ENCODE measurements around the gene CES2.
"Not testable (repeated sequence)": the region's sequence is repeated elsewhere in the genome, so short reads cannot be mapped to it uniquely, and the experiment has no call there.

CES2 gene

DNA sequence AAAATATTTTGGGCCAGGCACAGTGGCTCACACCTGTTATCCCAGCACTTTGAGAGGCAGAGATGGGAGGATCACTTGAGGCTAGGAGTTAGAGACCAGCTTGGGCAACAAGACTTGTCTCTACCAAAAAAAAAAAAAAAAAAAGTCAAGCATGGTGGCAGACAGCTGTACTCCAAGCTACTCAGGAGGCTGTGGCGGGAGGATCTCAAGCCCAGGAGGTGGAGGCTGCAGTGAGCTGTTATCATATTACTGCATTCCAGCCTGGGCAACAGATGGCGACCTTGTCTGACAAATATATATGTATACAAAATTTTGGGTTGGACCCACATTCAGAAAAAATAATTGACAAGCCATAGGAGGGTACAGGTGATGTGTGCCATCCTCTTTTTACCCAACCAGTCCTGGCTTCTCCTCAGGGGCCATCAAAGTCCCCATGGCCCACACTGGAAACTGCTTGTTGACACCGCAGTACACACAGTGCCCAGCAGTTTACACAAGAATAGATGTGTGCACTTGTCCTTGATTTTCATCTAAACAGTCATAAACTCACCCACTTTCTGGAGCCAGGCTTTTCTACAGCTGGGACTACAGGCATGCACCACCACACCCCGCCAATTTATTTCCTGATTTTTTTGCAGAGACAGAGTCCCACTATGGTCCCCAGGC, 1.7 kb downstream of the CES2 start:
- DNase-seq = no peak

DNA sequence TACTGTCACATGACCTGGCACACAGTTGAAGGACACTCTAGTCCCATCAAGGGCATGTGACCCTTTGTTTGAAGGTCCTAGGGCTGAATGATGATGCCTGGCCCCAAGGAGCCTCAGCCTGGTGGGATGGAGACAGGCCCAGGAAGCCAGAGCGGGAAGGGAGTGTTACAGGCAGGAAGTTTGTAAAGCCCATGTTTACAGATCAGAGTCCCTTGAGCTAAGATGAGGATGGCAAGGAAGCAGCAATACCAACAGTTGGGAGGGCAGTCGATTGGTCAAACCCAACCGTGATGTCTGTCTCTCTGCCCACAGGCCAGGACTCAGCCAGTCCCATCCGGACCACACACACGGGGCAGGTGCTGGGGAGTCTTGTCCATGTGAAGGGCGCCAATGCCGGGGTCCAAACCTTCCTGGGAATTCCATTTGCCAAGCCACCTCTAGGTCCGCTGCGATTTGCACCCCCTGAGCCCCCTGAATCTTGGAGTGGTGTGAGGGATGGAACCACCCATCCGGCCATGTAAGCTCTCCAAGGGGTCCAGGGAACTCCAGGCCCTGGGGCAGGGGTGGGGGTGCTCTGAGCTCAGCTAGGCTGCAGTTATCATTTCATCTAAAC, 2.5 kb downstream of the CES2 start:
- no peak for DNase-seq

DNA sequence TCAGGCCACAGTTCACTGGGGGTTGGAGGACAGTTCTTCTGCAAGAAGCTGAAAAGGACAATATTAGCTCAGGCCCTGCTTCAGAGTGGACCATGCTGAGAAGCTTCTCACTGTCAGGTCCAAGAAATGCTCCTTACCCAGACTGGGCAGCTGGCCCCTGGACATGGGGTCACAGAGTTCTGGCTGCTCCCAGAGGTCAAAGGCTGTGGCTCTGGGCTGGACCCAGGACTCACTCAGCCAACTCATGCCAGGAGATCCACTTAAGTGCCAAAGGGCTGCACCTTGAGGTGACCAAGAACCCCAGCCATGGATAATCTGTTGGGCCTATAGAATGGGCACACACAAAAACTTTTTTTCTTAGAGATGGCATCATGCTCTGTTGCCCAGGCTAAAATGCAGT, 4.0 kb downstream of the CES2 start:
- DNase-seq = no peak

DNA sequence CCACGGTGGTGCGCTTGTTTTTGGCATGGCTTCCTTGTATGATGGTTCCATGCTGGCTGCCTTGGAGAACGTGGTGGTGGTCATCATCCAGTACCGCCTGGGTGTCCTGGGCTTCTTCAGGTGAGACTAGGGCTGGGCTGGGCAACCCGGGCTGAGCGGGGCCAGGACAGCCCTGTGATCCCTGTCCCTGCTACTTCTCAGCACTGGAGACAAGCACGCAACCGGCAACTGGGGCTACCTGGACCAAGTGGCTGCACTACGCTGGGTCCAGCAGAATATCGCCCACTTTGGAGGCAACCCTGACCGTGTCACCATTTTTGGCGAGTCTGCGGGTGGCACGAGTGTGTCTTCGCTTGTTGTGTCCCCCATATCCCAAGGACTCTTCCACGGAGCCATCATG, 4.9 kb downstream of the CES2 start:
- DNase-seq = no peak

DNA sequence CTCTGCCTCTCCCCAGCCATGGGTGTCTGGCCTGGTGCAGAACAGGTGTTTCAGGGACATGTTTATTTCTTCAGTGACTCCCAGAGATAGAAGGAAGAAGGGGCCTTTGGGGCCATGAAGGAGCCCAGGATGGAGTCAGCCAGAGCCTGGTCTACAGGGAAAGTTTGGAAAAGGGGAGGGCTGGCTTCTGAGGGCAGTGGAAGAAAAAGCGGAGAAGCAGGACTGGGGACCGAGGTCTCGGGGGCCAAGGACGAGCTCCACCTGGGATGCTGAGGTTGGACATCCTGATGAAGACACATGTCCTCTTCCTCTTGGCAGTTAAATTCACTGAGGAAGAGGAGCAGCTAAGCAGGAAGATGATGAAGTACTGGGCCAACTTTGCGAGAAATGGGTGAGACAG, 7.7 kb downstream of the CES2 start:
- DNase-seq = no peak

DNA sequence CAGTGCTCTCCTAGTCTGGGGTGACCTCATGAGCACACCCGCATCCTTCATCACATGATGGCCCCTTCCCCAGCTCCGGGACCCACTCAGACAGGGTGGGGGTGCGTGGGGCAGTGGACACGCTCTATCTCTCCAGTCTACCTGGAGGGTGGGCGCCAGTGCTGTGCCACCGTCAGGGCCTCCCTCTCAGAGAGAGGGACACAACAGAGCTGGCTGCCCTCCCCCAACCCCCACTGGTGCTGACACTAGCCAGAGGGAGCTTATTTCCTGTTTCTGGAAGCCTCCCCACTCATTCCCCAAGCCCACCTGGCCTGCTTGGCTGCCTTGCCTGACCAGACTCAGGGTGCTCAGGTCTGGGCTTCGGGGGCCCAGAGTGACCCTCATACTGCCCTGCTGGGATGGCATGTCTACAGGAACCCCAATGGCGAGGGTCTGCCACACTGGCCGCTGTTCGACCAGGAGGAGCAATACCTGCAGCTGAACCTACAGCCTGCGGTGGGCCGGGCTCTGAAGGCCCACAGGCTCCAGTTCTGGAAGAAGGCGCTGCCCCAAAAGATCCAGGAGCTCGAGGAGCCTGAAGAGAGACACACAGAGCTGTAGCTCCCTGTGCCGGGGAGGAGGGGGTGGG, 8.2 kb downstream of the CES2 start:
- DNase-seq = no peak

DNA sequence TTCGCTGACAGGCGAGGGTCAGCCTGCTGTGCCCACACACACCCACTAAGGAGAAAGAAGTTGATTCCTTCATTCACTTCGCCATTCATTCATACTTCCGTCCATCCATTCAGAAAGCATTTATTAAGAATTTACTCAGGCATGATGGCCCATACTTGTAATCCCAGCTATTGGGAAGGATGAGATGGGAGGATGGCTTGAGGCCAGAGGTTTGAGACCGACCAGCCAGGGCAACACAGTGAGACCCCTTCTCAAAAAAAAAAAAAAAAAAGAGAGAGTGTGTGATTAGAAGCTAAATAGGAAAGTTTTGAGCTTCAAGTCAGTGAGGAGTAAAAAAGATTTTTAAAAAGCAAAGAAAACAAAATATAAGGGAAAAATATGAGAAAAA, 8.7 kb downstream of the CES2 start:
- no peak for DNase-seq

DNA sequence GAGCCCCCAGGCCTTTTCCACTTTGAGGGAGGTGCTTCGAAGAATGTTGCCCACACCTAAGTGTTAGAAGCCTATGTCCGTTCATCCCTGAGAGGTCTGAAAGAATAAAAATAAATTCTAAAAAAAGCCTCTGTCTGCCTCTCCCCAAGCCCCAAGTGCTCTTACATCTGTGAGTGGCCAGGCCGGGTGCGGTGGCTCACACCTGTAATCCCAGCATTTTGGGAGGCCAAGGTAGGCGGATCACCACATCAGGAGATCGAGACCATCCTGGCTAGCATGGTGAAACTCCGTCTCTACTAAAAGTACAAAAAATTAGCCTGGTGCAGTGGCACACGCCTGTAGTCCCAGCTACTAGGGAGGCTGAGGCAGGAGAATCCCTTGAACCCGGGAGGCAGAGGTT, 9.7 kb downstream of the CES2 start:
- not testable (repeated sequence) for DNase-seq

DNA sequence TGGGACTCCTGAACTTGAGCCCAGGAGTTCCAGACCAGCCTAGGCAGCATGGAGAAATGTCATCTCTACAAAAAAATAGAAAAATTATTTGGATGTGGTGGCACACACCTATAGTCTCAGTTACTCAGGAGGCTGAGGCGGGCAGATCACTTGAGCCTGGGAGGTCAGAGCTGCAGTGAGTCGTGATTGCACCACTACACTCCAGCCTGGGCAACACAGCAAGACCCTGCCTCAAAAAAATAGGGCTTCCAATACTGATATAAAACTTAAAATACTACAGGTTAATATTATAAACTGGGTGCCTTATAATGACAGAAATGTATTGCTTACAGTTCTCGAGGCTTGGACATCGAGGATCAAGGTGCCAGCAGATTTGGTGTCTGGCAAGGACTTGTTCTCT, 10.6 kb downstream of the CES2 start:
- no peak for DNase-seq

DNA sequence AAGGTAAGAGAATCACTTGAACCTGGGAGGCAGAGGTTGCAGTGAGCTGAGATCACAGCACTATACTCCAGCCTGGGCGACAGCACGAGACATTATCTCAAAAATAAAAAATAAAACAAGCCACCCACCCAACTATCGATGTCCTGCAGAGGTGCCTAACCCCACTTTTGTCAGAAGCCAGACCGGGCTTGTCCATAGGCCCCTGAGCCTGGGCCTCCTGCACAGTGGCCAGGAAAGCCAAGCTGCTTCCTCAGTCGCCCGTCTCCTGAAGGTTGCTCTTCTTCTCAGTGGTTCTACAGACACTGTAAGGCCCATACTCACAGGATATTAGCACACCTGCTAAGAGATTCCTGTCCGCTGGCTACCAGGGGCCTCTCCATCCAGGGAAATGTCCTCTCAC, 11.2 kb downstream of the CES2 start:
- DNase-seq = no peak

DNA sequence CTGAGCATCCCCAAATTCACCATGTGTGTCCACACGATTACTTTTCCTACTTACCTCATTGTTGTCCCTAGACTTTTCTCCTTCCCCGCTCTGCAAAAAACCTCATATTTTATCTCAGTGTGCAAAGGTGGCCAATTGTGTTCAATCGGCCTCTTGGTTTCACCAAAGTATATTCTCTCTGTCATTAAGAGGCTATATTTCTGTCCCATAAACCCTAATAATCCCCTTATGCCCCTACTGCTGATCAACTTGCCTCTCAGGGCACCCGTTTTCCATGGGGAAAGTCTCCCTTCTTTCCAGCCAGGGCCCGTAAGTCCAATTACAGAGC, 11.6 kb downstream of the CES2 start:
- DNase-seq = no peak

DNA sequence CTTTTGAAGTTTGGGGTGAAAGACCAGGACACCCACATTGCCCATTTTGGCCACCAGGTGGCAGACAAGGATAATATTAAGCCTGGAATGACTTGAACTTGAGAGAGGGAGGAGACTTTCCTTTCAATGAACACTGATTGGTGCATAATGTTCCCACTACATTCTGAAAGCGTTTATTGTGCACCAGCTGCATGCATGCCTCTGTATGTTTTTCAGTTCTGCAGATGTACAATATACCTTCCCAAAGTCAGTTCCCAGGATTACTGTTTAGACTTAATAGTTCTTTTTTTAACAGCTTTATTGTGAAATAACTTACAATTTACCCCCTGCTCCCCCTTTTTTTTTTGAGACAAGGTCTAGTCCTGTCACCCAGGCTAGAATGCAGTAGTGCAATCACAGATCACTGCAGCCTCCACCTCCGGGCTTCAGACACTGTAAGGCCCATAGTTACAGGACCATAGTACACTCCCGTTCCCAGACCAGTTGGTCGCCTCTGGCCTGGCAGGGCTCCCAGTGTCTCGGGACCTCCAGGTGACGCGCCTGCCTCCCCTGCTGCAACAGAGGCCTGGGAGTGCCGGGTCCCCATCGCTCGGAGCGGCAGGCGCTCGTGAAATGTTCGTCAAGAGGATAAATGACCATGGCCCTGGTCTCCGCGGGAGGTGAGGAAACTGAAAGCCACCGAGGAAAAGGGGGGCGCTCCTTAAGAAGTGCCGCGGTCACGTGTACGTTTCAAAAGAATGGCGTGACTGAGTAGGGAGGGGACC, 12.2 kb downstream of the CES2 start:
- peak; percentile 79 for DNase-seq

DNA sequence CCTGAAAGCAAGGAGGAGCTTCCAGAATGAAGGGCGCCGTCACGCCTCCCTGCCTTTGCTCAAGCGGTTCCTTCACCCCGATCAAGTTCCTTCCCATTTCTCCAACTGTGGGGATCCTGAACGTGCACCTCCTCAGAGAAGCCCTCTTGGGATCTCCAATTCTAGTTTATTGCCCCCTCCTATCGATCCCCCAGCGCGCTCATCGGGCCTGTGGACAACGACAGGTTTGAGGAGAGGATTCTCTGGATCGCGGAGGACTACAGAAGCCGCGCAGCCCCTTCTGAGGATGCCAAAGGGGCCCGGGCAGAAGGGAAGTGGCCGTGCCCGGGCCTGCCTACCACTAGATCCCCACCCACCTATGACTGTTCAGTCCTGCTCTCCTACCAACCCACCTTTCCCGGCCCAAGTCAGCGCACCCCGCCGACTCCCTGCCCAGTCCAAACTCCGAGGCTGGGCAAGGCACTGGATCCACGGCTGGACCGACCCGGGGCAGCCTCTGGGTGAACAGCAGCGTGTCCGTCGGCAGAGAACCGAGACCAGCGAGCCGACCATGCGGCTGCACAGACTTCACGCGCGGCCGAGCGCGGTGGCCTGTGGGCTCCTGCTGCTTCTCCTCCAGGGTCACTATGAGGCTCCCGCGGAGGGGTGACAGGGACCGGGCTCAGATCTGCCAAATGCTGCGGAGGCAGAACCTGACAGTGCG, 13.0 kb downstream of the CES2 start:
- DNase-seq = no peak

DNA sequence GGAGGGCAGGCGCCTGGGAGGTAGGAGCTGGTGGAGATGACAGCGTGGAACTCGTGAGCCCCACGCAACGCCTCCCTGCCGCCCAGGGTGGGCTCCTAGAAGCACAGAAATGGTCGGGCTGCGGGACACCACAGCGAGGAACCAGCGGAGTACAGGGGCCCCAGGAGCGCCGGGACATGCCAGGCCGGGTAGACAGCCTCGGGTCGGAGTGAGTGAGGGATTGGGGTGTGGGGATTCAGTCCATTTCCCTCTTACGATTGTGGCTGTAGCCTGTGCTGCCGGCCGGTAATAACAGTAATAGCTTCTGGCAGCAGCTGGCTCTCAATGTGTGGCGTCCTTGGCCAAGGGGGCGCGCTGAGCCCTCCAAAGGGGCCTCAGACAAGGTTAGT, 13.5 kb downstream of the CES2 start:
- DNase-seq = no peak

DNA sequence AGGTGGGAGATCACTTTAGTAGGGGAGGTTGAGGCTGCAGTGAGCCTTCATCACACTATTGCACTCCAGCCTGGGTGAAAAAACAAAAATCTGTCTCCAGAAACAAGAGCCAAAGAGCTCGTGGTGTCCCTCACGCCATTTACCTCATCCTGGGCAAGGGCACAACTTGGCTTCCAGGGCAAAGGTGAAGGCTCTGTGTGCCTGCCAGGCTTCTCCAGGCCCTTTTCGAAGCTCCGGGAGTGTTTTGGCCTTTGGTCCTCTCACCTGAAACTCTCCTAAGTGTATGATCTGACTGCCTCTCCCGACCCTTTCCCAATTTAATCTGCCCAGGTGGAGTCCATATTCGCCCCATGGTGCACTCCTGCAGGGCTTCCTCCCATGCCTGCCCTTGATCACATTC, 14.2 kb downstream of the CES2 start:
- DNase-seq = no peak

DNA sequence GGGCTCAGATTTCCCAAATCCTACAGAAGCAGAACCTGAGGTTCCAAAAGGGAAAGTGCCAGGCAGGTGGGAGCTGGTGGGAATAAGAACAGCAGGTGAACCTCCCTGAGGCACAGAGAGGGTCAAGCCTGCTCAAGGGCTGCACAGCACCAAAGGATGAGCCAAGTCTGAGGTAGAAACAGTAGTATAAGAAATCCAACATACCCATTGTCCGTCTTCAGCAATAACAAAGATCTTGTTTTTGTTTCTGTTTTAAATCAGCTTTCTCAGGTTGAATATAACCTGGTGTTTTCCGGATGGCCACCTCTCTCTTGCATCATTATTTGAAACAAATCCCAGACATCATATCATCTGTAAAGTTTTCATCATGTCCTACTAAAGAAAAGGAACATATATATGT, 15.1 kb downstream of the CES2 start:
- DNase-seq = no peak

DNA sequence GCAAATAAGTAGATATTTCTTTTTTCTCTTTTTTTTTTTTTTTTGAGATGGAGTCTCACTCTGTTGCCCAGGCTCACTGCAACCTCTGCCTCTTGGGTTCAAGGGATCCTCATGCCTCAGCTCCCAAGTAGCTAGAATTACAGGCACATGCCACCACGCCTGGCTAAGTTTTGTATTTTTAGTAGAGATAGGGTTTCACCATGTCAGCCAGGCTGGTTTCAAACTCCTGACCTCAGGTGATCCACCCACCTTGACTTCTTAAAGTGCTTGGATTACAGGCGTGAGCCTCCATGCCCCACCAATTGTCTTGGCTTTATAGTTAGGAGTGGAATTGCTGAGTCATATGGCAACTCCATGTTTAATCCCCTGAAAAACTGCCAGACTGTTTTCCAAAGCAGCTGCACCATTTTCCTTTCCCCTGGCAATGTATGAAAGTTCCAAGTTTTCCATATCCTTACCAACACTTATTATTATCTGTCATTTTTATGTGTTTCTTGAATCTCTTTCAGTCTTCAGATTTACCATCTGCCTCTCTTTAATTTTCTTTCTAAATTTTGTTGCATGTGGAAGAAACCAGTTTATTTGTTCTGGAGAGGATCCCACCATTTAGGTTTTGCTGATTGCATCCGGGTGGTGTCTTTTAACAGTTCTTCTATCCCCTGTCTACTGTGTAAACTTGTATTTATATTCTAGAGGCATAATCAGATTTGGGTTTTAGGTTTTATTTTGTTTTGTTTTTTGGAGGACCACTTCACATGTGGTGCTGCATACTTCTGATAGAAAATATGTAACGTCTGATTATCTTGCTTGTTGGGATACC, 15.9 kb downstream of the CES2 start:
- DNase-seq = no peak

DNA sequence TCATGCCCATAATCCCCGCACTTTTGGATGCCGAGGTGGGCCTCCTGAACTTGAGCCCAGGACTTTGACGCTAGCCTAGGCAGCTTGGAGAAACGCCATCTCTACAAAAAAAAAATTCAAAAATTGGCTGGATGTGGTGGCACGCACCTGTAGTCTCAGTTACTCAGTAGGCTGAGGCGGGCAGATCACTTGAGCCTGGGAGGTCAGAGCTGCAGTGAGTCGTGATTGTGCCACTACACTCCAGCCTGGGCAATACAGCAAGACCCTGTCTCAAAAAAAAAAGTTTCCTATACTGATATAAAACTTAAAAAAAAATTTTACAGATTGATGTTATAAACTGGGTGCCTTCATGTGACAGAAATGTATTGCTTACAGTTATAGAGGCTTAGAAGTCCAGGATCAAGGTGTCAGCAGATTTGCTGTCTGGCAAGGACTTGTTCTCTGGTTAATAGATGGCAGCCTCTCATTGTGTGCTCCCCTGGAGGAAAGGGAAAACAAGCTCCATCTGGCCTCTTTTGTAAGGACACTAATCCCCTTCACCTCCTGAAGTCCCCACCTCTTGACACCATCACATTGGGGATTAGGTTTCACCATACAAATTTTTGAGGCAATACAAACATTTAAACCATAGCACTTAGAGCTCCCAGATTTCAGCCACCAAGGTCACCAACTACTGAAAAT, 17.3 kb downstream of the CES2 start:
- no peak for DNase-seq

DNA sequence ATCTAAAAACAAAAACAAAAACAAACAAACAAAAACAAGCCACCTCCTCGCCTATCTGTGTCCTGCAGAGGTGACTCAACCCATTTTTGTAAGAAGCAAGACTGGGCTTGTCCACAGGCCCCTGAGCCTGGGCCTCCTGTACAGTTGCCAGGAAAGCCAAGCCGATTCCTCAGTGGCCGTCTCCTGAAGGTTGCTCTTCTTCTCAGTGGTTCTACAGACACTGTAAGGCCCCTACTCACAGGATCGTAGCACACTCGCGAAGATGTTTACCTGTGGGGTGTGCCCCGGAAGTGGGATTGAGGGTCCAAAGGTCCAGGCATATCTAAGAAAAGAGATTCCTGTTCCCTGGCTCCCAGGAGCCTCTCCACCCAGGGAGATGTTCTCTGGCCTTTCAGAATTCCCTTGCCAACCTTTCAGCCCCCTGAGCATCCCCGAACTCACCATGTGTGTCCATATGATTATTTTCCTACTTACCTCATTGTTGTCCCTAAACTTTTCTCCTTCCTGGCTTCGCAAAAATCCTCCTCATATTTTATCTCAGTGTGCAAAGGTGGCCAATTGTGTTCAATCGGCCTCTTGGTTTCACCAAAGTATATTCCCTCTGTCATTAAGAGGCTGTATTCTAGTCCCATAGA, 18.3 kb downstream of the CES2 start:
- DNase-seq = no peak

DNA sequence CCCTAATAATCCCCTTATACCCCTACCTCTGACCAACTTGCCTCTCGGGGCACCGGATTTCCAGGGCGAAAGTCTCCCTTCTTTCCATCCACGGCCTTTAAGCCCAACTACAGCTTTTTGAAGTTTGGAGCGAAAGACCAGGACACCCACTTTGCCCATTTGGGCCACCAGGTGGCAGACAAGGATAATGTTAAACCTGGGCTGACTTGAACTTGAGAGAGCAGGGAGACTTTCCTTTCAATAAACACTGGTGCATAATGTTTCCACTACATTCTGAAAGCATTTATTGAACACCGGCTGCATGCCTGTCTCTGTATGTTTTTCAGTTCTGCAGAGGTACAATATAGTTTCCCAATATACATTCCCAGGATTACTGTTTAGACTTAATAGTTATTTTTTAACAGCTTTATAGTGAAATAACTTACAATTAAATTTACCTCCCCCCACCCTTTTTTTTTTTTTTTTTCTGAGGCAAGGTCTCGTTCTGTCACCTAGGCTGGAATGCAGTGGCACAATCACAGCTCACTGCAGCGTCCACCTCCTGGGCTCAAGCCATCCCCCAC, 18.9 kb downstream of the CES2 start:
- peak; percentile 72 for DNase-seq

Measured in fibroblast of upper back skin (primary cell).